Ovary (tissue), 10 donors: Measurements from ENCODE around the gene GRIN3A. TPM values are rescaled to one million over a fixed set of nuclear protein-coding genes. Genes with fewer than 3 reads are reported as not detected.

ENCODE experiments used
- DNase-seq, 5 donors: peaks; one replicate each; pipeline ENCODE4 v3.0.0-alpha.2; 2019 to 2020
- H3K27ac ChIP-seq, 2 donors: fragments of 200-600 bp; one replicate each; pipeline versions ENCODE4 v1.5.1 to v1.8.0; 2019 to 2022
- H3K27me3 ChIP-seq: fragments of 200-600 bp; one replicate; pipeline ENCODE4 v1.8.0; 2022
- H3K36me3 ChIP-seq: fragments of 200-600 bp; sonication (generic); one replicate; pipeline ENCODE4 v1.5.1; 2019
- H3K4me1 ChIP-seq: one replicate; pipeline ENCODE4 v1.8.1; 2013; ENCODE audit warnings: mild to moderate bottlenecking, moderate library complexity; ENCODE audit not compliant: insufficient read depth
- H3K4me3 ChIP-seq: fragments of 200-600 bp; sonication (generic); one replicate; pipeline ENCODE4 v1.5.1; 2017
- H3K9me3 ChIP-seq, 2 donors: fragments of 200-600 bp in 1 of 2; sonication (generic) in 1 of 2; one replicate each; pipeline versions ENCODE4 v1.5.1 to v1.8.1; 2013 to 2019; ENCODE audit warnings: mild to moderate bottlenecking in 1 of 2, moderate library complexity in 1 of 2
- CTCF ChIP-seq, 3 donors: fragments of 450-650 bp in 2 of 3; fragments of 200-600 bp in 1 of 3; IDR thresholded peaks; one replicate each; pipeline versions ENCODE4 v1.5.1 to v1.8.0; 2016 to 2022; ENCODE audit warnings: antibody characterized with exemption in 3 of 3, mild to moderate bottlenecking in 1 of 3
- EP300 ChIP-seq: sonication (generic); formaldehyde crosslinking; IDR thresholded peaks from one replicate; pipeline ENCODE4 v1.6.1; 2017; ENCODE audit warnings: antibody characterized with exemption
- POLR2A ChIP-seq: fragments of 450-650 bp; IDR thresholded peaks from one replicate; pipeline ENCODE4 v1.6.1; 2017; ENCODE audit warnings: antibody characterized with exemption, mild to moderate bottlenecking, moderate library complexity
- WGBS, 3 donors: extraction: QIAGEN DNeasy Blood & Tissue Kit in 1 of 3; methylation state at CpG; one replicate each; pipeline versions ENCODE4 v1.1.5 to v1.1.7; 2013 to 2017; 5-methylcytosine and 5-hydroxymethylcytosine counted together
- intact Hi-C, 4 donors: fragments of 100-400 bp; cut with DNase I; formaldehyde crosslinking; loops; one replicate each; pipeline versions ENCODE4 v1.11.0 to v1.15.1; 2022 to 2023
- long read RNA-seq, 3 donors: library from polyadenylated mRNA in 2 of 3; unstranded in 2 of 3; transcript quantifications; one replicate each; pipeline ENCODE4 v2.0.0 and lab custom pipeline, GENCODE V29; 2021 to 2026
- polyA plus RNA-seq, 2 donors: library from polyadenylated mRNA; stranded (reverse); fragments of 200-250 nt in 1 of 2; fragments of 350-450 nt in 1 of 2; fragmentation: Illumina TruSeq in 1 of 2; extraction: RNeasy Lipid Tissue Mini Kit (QIAGEN cat#74804) in 1 of 2; gene quantifications; one replicate each; pipeline ENCODE4 v1.2.3, GENCODE V29; 2013 to 2014
- total RNA-seq, 7 donors: library from RNA; depleted of rRNA in 2 of 7; stranded (reverse); fragments of >200 nt in 2 of 7; fragmentation: NEBNext Ultra II Directional in 3 of 7; extraction: Animal tissue kit (Norgen Biotek cat#: 25700) in 3 of 7; gene quantifications; one replicate each; pipeline versions ENCODE4 v1.1.0 to v1.2.4, GENCODE V29; 2016 to 2023
- donor health status: DM: no; HTN: no; CAD: no; lungs with moderate emphysema.
- donor health status: DM: no; HTN: no; CAD: no.
- donor health status: Bipolar disorder and iron deficiency.
- donor health status: DM: yes; HTN: yes; CAD: no.
- donor health status: DM: no; HTN: no; CAD: no.
- donor health status: DM: yes; HTN: yes; CAD: no.

The GRIN3A gene
- total RNA-seq: under 1 TPM; 0.02 to 1.00 (median 0.15) TPM
- under 1 TPM; 0.24 to 0.80 TPM for polyA plus RNA-seq
- long read RNA-seq, donor 1, partial matches to known transcripts: 0 of 1 reads
- long read RNA-seq, donor 1, other reads (novel, unspliced or antisense): 1 of 1 reads
- long read RNA-seq, donor 2: 0 reads
- long read RNA-seq, donor 3: 0 reads

- WGBS, 3 donors: 1 to 3% (median 1%) methylated on average over 26 of the region's 26 CpGs
- peak in 4 of 5 donors; percentile 18 to 39 (median 32) for DNase-seq
Measured at GRCh38 chr9:101738566-101739183, at the start of gene GRIN3A. Gene GRIN3A (minus strand): TSS chr9:101738647. CDS start chr9:101737979, 668 bp downstream.

GRCh38 chr9:101787891-101788290, 49.4 kb upstream of the GRIN3A start:
- Histone ChIP-seq H3K9me3 (no peaks in the 10 kb centered on the region), H3K27me3 (no peaks in the 10 kb centered on the region), H3K4me3 (no peak overlapping the region), H3K27ac (no peak overlapping the region), H3K4me1 (no peaks in the 10 kb centered on the region), H3K36me3 (no peaks in the 10 kb centered on the region)
- WGBS, 3 donors: 2 to 4% (median 2%) methylated on average over 1 of the region's 1 CpG
- TF ChIP-seq EP300: no peak
- no peak for TF ChIP-seq POLR2A
- TF ChIP-seq CTCF (IDR thresholded peaks at IDR 0.05): no peak
- intact Hi-C loops: no loop called here
- DNase-seq: no peak

More at GRCh38 chr9:101738566-101739183, at the start of gene GRIN3A:
- no peak for TF ChIP-seq EP300
- TF ChIP-seq POLR2A: no peak
- no peak for TF ChIP-seq CTCF (IDR thresholded peaks at IDR 0.05)
- Histone ChIP-seq H3K4me3 (peak within 1 kb of the TSS; percentile 28), H3K9me3 (no peaks in the 10 kb centered on the region), H3K27ac (peak within 1 kb of the TSS in 1 of 2 donors; percentile 27), H3K27me3 (no peaks in the 10 kb centered on the region), H3K4me1 (peaks cover 11% of the 10 kb centered on the region), H3K36me3 (no peaks in the 10 kb centered on the region)
- intact Hi-C loops: no loop called here

- no peaks in the 10 kb centered on the region for H3K27me3 ChIP-seq
- whole genome bisulfite sequencing, 3 donors: 87 to 91% (median 89%) methylated on average over 4 of the region's 4 CpGs
- intact Hi-C loops: no loop called here
Measured at GRCh38 chr9:101778332-101778731, 39.9 kb upstream of the GRIN3A start.

GRCh38 chr9:101764472-101764871, 26.0 kb upstream of the GRIN3A start:
- no peak for DNase-seq
- intact Hi-C loops: no loop called here
- no peak for TF ChIP-seq EP300
- TF ChIP-seq POLR2A: no peak
- no peak for TF ChIP-seq CTCF (IDR thresholded peaks at IDR 0.05)
- Histone ChIP-seq H3K27me3 (no peaks in the 10 kb centered on the region), H3K4me1 (no peaks in the 10 kb centered on the region), H3K9me3 (no peaks in the 10 kb centered on the region), H3K27ac (no peak overlapping the region), H3K4me3 (no peak overlapping the region), H3K36me3 (no peaks in the 10 kb centered on the region)
- 10 to 28% (median 16%) methylated on average over 3 of the region's 3 CpGs for WGBS, 3 donors

More at GRCh38 chr9:101778332-101778731, 39.9 kb upstream of the GRIN3A start:
- H3K36me3 ChIP-seq: no peaks in the 10 kb centered on the region
- no peak for TF ChIP-seq CTCF (IDR thresholded peaks at IDR 0.05)
- no peak for TF ChIP-seq POLR2A
- no peak for TF ChIP-seq EP300
- no peak overlapping the region for H3K4me3 ChIP-seq
- no peak overlapping the region for H3K27ac ChIP-seq
- no peak for DNase-seq
- H3K9me3 ChIP-seq: no peaks in the 10 kb centered on the region
- no peaks in the 10 kb centered on the region for H3K4me1 ChIP-seq
